ENCODE measurements around the gene MMEL1.

The MMEL1 gene

DNA sequence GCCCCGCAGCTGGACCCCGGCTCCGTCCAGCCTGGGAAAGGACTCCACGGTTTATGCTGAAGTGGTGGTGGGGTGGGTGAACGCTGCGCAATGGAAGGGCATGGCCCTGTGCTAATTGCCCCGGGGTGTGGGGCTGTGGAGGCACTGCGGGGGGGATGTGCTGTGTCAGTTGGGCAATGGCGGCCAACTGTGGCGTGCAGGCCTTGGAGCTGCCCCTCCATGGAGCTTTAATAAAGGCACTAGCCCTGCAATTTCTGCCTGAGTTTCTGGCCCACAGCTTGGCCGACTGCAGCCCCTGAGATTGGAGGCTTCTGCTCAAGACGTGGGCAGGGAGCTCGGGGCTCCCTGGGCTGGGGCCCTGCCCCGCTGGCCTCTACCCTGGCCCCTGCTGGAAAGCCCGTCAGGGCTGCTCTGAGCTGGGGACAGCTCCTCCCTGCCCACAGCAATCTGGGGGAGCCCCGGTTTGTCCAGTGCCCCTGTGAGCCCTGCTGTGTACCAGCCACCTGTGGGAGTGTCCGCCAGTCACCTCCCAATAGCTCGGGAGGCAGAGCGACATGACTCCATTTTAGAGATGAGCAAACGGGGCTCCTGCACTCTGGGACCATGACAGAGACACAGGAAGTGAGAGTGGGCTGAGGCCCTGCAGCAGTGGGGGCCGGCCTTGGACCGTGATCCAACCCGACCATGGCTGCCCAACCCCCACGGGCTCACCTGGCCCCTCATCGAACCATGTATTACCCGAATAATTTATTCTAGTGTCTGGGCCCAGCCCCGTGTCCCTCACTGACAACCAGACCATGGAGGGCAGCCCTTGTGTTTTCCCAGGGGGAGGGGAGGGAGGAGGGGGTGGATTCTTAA, 85.4 kb downstream of the MMEL1 start:
- TF ChIP-seq, protein P1, sequence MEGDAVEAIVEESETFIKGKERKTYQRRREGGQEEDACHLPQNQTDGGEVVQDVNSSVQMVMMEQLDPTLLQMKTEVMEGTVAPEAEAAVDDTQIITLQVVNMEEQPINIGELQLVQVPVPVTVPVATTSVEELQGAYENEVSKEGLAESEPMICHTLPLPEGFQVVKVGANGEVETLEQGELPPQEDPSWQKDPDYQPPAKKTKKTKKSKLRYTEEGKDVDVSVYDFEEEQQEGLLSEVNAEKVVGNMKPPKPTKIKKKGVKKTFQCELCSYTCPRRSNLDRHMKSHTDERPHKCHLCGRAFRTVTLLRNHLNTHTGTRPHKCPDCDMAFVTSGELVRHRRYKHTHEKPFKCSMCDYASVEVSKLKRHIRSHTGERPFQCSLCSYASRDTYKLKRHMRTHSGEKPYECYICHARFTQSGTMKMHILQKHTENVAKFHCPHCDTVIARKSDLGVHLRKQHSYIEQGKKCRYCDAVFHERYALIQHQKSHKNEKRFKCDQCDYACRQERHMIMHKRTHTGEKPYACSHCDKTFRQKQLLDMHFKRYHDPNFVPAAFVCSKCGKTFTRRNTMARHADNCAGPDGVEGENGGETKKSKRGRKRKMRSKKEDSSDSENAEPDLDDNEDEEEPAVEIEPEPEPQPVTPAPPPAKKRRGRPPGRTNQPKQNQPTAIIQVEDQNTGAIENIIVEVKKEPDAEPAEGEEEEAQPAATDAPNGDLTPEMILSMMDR (IDR thresholded peaks at IDR 0.05) = no peak

DNA sequence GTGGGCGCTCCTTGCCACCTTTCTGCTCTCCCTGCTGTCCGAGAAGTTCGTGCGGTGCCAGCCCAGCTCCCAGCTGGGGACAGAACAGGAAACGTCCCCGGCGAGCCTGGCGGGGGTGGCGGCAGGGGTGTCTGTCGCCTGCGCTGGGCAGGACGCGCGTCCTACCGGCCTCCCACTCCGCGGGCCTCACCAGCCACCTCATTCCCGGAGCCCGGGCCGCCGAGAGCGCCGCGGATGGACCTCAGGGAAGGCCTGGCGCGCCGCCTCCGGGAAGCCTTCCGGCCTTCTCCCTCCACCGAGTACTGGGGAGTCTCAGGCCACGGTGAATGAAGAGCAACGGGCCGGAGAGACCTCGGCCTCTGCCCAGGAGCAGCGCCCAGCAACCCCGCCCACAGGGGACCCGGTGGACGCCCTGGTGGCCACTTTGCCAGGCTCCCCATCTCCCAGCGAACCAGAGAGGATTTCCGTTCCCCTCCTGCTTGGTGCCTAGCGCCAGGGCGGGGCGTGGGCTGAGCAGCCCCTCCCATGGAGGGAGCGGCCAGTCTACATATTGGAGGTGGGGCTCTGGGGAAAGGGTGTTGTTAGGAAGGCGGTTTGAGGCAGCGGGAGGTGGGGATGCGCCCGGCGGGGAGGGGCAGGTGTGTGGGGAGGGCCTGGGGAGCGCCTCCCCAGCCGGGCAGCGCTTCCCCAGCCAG, 86.2 kb downstream of the MMEL1 start:
- TF ChIP-seq, protein P1 (IDR thresholded peaks at IDR 0.05) = no peak

DNA sequence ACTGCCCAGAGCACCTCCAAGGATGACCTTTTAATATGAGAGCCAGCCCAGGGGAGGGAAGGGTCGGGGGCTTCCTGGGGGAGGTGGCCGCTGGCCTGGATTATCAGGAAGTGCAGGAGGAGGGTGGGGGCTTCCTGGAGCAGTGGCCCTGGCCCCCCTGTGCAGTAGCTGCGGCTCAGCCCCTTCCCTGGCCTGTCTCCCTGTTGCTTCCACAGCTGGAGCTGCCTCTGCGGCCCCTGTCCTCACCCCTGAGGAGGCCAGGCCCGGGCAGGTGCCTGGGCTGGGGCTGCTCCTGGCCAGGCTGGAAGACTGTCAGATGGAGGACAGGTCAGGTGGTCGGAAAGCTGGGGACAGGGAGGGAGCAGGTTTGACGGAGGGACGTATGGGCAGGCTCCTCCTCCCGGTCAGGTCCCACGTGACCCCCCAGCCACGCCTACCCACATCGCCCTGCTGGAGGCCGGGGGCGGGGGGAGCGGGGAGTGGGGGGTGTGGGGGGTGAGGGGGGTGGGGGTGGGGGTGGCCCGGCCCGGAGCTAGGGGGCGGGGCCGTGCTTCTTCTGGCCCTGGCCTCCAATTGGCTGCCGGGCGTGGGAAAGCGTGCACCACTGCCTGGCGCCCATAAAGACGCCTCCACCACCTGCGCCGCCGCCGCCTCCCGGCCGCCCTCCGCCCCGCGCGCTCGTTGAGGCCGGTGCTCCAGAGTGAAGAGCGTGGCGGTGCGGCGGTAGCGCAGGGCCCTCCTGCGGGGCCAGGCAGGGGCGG, 86.9 kb downstream of the MMEL1 start:
- TF ChIP-seq, protein P1 (IDR thresholded peaks at IDR 0.05) = no peak

DNA sequence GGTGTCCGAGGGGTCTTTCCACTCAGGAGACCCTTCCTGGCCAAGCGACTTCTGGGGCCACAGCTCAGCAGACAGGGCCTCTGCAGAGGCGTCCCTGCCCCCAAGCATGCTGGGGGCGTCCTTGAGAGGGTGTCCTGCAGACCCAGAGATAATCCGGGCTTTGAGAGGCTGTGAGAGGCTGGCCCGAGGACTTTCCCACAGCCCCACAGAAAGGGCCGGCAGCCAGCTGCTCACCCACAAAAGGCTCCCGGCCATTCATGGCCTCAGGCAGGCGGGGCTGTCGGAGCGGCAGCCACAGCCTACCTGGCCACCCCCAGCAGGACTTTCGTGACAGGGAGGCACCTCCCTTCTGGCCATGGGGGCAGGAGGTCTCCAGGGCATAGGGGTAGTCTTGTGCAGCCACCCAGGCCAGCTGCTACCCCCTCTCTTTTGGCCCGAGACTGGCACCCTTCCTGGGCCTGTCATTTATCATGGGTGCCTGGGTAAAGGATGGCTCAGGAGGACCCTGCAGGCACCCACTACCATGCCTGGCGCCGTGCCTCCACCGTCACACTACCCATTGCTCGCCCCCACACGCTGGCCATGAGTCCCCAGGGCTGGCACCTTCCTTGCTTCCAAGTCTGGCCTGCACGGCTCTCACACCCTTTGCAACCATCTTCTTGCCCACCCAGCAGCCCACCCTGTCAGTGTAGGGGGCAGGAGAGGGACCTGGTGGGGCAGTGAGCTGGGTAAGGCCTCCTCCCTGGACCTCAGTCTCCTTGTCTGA, 87.8 kb downstream of the MMEL1 start:
- TF ChIP-seq, protein P1 (IDR thresholded peaks at IDR 0.05) = no peak

DNA sequence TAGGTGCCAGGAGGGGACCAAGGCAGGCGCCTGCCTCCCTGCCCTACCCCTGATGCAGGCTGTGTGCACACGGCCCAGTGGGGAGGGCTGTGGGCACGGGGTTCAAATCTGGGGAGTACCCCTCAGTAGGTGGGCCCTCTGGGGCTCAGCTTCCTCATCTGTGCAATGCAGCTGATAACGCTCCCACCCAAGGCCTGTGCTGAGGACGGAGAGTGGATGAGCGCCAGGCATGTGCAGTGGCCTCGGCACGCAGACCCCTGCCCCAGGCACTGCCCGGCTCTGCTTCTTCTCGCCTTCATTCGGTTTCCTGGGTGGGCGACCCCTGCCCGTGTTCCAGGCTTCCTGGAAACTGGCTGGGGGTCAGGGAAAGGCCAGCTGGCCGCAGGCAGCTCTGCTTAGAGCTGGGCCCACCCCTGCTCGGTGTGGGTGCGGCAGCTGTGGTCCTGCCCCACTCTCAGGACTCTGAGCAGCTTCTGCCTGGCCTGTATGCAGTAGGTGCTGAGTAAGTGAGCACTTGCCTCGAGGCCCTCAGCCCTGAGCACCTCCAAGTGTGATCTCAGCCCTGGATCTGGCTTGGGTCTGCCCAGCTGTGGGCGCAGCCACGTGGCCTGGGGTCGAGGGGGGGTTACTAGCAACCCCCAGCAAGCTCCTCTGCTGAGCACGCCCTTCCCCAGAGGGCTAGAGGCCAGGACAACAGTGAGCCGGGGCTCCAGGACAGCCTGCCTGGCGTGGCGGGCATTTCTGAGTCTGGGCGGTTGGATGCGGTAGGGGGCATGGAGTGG, 88.5 kb downstream of the MMEL1 start:
- TF ChIP-seq, protein P1 (IDR thresholded peaks at IDR 0.05) = no peak

DNA sequence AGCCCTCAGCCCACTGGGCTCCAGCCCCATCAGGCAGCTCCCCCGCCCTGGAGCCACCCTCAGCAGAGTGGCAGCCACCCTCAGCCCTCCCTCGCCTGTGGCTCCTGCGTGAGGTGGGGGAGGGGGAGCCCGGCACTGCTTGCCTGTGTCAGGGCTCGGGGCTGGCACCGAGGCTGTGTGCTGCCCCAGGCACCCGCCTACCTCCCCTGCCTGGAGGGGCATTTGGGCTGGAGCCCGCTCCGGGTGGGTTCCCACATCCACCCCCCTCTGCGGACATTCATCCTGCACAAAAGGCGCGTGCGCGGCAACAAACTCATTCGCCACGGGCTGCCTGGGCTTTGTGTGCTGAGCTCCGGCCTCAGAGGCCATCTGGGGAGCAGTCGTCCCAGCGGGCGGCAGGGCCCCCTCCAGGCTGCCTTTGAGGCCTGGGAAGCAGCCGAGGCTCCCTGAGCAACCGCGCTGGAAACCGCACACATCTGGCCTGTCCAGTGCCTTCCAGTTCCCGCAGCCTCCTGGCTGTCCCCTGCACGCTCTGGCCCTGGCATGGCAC, 89.2 kb downstream of the MMEL1 start:
- TF ChIP-seq, protein P1 (IDR thresholded peaks at IDR 0.05) = no peak
